HEK293 (cell line): ENCODE data around the gene VOPP1.

ENCODE experiments used
- HOXC10 ChIP-seq: sonication (generic); formaldehyde crosslinking; IDR thresholded peaks from 2 replicates; pipeline ENCODE4 v1.8.1; 2023; ENCODE audit warnings: mild to moderate bottlenecking, missing genetic modification reagents
- SCRT1 ChIP-seq: fragments of 450-650 bp; formaldehyde crosslinking; IDR thresholded peaks from 2 replicates; pipeline ENCODE4 v1.5.1; 2016; ENCODE audit warnings: missing biosample characterization, missing genetic modification characterization, borderline replicate concordance
- SP2 ChIP-seq: fragments of 450-650 bp; formaldehyde crosslinking; IDR thresholded peaks from 2 replicates; pipeline ENCODE4 v1.5.1; 2016; ENCODE audit warnings: missing biosample characterization, missing genetic modification characterization
- ZBTB1 ChIP-seq: fragments of 450-650 bp; formaldehyde crosslinking; IDR thresholded peaks from 2 replicates; pipeline ENCODE4 v1.5.1; 2016; ENCODE audit warnings: missing biosample characterization, missing genetic modification characterization
- ZBTB17 ChIP-seq: fragments of 450-650 bp; formaldehyde crosslinking; IDR thresholded peaks from 2 replicates; pipeline ENCODE4 v1.5.1; 2016; ENCODE audit warnings: missing biosample characterization, missing genetic modification characterization
- ZBTB8A ChIP-seq: fragments of 450-650 bp; formaldehyde crosslinking; IDR thresholded peaks from 2 replicates; pipeline ENCODE4 v1.5.1; 2016; ENCODE audit warnings: missing biosample characterization, missing genetic modification characterization
- ZEB2 ChIP-seq: fragments of 450-650 bp; formaldehyde crosslinking; IDR thresholded peaks from 2 replicates; pipeline ENCODE4 v1.5.1; 2016; ENCODE audit warnings: missing biosample characterization, missing genetic modification characterization
- ZFP3 ChIP-seq: fragments of 450-650 bp; formaldehyde crosslinking; IDR thresholded peaks from 2 replicates; pipeline ENCODE4 v1.5.1; 2016; ENCODE audit warnings: low read depth, missing biosample characterization, missing genetic modification characterization
- ZFP69B ChIP-seq: fragments of 450-650 bp; formaldehyde crosslinking; IDR thresholded peaks from 2 replicates; pipeline ENCODE4 v1.5.1; 2016; ENCODE audit warnings: missing biosample characterization, missing genetic modification characterization
- ZNF112 ChIP-seq: fragments of 450-650 bp; formaldehyde crosslinking; IDR thresholded peaks from 2 replicates; pipeline ENCODE4 v1.5.0; 2017; ENCODE audit warnings: missing biosample characterization, missing genetic modification characterization
- ZNF175 ChIP-seq: fragments of 450-650 bp; formaldehyde crosslinking; IDR thresholded peaks from 2 replicates; pipeline ENCODE4 v1.5.1; 2016; ENCODE audit warnings: missing biosample characterization, missing genetic modification characterization
- ZNF211 ChIP-seq: fragments of 450-650 bp; formaldehyde crosslinking; IDR thresholded peaks from 2 replicates; pipeline ENCODE4 v1.5.1; 2016; ENCODE audit warnings: low read depth, missing biosample characterization, missing genetic modification characterization
- ZNF366 ChIP-seq: fragments of 450-650 bp; formaldehyde crosslinking; conservative IDR thresholded peaks from 2 replicates; pipeline ENCODE4 v1.5.1; 2016; ENCODE audit warnings: missing biosample characterization, missing genetic modification characterization
- ZNF558 ChIP-seq: fragments of 450-650 bp; formaldehyde crosslinking; IDR thresholded peaks from 2 replicates; pipeline ENCODE4 v1.5.1; 2016; ENCODE audit warnings: missing biosample characterization, missing genetic modification characterization
- ZNF561 ChIP-seq: fragments of 450-650 bp; IDR thresholded peaks from 2 replicates; pipeline ENCODE4 v1.5.1; 2018; ENCODE audit warnings: missing biosample characterization, missing genetic modification characterization, borderline replicate concordance
- ZNF610 ChIP-seq: fragments of 450-650 bp; formaldehyde crosslinking; IDR thresholded peaks from 2 replicates; pipeline ENCODE4 v1.5.1; 2016; ENCODE audit warnings: missing biosample characterization, missing genetic modification characterization, borderline replicate concordance
- ZNF768 ChIP-seq: fragments of 450-650 bp; formaldehyde crosslinking; IDR thresholded peaks from 2 replicates; pipeline ENCODE4 v1.5.1; 2018; ENCODE audit warnings: missing biosample characterization, mild to moderate bottlenecking, missing genetic modification characterization
- ZNF830 ChIP-seq: fragments of 450-650 bp; IDR thresholded peaks from 2 replicates; pipeline ENCODE4 v1.5.0; 2018; ENCODE audit warnings: missing biosample characterization, missing genetic modification characterization, low read depth, mild to moderate bottlenecking, moderate library complexity
- TF ChIP-seq, protein P1 (sequence below): fragments of 450-650 bp; formaldehyde crosslinking; IDR thresholded peaks from 2 replicates; pipeline ENCODE4 v1.5.1; 2016; ENCODE audit warnings: missing biosample characterization, missing genetic modification characterization, low read depth
- TF ChIP-seq, protein P2 (sequence below): fragments of 450-650 bp; formaldehyde crosslinking; IDR thresholded peaks from 2 replicates; pipeline ENCODE4 v1.5.1; 2017; ENCODE audit warnings: missing biosample characterization, missing genetic modification characterization
- TF ChIP-seq, protein P3 (sequence below): fragments of 450-650 bp; formaldehyde crosslinking; IDR thresholded peaks from 2 replicates; pipeline ENCODE4 v1.5.1; 2017; ENCODE audit warnings: missing biosample characterization, missing genetic modification characterization
- TF ChIP-seq, protein P4 (sequence below): fragments of 450-650 bp; formaldehyde crosslinking; IDR thresholded peaks from 2 replicates; pipeline ENCODE4 v1.5.1; 2016; ENCODE audit warnings: missing biosample characterization, missing genetic modification characterization
- TF ChIP-seq, protein P5 (sequence below): fragments of 450-650 bp; formaldehyde crosslinking; conservative IDR thresholded peaks from 2 replicates; pipeline ENCODE4 v1.5.1; 2016; ENCODE audit warnings: low read depth, missing biosample characterization, missing genetic modification characterization
- TF ChIP-seq, protein P6 (sequence below): fragments of 450-650 bp; formaldehyde crosslinking; IDR thresholded peaks from 2 replicates; pipeline ENCODE4 v1.5.1; 2017; ENCODE audit warnings: missing biosample characterization, missing genetic modification characterization

VOPP1 gene

DNA sequence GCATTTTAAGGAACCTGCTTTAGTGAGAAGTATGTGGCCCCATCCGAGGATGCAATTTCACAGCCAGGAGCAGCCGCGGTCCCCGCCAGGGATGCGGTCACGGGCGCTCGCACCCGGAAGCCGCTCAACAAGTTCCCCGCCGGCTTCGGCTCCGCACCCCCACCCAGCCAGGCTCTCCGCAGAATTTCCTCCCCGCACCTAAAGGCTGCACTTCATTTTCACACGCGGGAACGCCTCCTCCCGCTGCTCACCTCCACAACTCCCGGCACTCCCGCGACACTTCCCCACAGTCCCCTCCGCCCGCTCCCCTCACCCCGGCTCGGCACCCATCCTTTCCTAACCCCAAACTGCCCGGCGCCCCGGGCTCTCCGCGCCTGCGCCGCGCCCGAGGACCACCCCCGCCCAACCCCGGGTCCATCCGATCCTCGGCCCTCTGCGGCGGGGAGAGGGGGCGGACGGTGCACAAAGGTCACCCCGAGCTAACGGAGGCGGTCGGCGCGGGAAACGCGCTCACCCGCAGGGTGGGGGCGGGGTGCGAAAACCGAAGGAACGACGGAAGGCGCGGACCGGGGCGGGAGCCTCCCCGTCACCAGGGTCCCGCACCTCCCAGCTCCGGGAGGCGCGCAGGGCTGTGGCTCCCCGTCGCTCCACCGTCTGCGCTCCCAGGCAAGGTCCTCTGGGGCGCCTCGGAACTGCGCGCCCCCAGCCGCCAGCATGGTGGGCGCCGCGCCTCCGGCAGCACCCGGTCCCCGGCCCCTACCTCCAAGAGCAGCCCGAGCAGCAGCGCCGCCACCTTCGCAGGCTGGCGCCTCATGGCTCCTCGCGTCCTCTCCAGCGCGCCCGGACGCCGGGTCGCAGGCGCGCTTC, 558 bp downstream of the VOPP1 start (continued):
- TF ChIP-seq, protein P1, sequence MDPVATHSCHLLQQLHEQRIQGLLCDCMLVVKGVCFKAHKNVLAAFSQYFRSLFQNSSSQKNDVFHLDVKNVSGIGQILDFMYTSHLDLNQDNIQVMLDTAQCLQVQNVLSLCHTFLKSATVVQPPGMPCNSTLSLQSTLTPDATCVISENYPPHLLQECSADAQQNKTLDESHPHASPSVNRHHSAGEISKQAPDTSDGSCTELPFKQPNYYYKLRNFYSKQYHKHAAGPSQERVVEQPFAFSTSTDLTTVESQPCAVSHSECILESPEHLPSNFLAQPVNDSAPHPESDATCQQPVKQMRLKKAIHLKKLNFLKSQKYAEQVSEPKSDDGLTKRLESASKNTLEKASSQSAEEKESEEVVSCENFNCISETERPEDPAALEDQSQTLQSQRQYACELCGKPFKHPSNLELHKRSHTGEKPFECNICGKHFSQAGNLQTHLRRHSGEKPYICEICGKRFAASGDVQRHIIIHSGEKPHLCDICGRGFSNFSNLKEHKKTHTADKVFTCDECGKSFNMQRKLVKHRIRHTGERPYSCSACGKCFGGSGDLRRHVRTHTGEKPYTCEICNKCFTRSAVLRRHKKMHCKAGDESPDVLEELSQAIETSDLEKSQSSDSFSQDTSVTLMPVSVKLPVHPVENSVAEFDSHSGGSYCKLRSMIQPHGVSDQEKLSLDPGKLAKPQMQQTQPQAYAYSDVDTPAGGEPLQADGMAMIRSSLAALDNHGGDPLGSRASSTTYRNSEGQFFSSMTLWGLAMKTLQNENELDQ (tag by site-specific recombination): no peak
- TF ChIP-seq, protein P2, sequence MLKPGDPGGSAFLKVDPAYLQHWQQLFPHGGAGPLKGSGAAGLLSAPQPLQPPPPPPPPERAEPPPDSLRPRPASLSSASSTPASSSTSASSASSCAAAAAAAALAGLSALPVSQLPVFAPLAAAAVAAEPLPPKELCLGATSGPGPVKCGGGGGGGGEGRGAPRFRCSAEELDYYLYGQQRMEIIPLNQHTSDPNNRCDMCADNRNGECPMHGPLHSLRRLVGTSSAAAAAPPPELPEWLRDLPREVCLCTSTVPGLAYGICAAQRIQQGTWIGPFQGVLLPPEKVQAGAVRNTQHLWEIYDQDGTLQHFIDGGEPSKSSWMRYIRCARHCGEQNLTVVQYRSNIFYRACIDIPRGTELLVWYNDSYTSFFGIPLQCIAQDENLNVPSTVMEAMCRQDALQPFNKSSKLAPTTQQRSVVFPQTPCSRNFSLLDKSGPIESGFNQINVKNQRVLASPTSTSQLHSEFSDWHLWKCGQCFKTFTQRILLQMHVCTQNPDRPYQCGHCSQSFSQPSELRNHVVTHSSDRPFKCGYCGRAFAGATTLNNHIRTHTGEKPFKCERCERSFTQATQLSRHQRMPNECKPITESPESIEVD: no peak
- TF ChIP-seq ZNF610 (tag by site-specific recombination) (0 out of 2 replicates have a peak, but pooled peaks have one; percentile 15), ZNF366 (tag by site-specific recombination) (no peak), ZNF558 (tag by site-specific recombination) (no peak), ZNF561 (tag by site-specific recombination) (peak; percentile 58; the same call in 1 of the 2 replicates), ZNF768 (no peak), SP2 (peak; percentile 53), ZBTB1 (tag by site-specific recombination) (no peak), ZNF112 (tag by site-specific recombination) (no peak), HOXC10 (CRISPR knock-in tag) (no peak), SCRT1 (tag by site-specific recombination) (peak; percentile 89), ZNF175 (tag by site-specific recombination) (no peak), ZFP69B (tag by site-specific recombination) (no peak), ZNF830 (tag by site-specific recombination) (no peak), ZFP3 (tag by site-specific recombination) (no peak), ZBTB8A (tag by site-specific recombination) (peak; percentile 87), ZBTB17 (tag by site-specific recombination) (0 out of 2 replicates have a peak, but pooled peaks have one; percentile 37), ZNF211 (tag by site-specific recombination) (no peak), ZEB2 (tag by site-specific recombination) (peak; percentile 51; the same call in 1 of the 2 replicates)
- TF ChIP-seq, protein P3, sequence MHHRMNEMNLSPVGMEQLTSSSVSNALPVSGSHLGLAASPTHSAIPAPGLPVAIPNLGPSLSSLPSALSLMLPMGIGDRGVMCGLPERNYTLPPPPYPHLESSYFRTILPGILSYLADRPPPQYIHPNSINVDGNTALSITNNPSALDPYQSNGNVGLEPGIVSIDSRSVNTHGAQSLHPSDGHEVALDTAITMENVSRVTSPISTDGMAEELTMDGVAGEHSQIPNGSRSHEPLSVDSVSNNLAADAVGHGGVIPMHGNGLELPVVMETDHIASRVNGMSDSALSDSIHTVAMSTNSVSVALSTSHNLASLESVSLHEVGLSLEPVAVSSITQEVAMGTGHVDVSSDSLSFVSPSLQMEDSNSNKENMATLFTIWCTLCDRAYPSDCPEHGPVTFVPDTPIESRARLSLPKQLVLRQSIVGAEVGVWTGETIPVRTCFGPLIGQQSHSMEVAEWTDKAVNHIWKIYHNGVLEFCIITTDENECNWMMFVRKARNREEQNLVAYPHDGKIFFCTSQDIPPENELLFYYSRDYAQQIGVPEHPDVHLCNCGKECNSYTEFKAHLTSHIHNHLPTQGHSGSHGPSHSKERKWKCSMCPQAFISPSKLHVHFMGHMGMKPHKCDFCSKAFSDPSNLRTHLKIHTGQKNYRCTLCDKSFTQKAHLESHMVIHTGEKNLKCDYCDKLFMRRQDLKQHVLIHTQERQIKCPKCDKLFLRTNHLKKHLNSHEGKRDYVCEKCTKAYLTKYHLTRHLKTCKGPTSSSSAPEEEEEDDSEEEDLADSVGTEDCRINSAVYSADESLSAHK (tag by site-specific recombination): no peak
- TF ChIP-seq, protein P4, sequence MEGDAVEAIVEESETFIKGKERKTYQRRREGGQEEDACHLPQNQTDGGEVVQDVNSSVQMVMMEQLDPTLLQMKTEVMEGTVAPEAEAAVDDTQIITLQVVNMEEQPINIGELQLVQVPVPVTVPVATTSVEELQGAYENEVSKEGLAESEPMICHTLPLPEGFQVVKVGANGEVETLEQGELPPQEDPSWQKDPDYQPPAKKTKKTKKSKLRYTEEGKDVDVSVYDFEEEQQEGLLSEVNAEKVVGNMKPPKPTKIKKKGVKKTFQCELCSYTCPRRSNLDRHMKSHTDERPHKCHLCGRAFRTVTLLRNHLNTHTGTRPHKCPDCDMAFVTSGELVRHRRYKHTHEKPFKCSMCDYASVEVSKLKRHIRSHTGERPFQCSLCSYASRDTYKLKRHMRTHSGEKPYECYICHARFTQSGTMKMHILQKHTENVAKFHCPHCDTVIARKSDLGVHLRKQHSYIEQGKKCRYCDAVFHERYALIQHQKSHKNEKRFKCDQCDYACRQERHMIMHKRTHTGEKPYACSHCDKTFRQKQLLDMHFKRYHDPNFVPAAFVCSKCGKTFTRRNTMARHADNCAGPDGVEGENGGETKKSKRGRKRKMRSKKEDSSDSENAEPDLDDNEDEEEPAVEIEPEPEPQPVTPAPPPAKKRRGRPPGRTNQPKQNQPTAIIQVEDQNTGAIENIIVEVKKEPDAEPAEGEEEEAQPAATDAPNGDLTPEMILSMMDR: no peak; the same call in 1 of the 2 replicates
- TF ChIP-seq, protein P5, sequence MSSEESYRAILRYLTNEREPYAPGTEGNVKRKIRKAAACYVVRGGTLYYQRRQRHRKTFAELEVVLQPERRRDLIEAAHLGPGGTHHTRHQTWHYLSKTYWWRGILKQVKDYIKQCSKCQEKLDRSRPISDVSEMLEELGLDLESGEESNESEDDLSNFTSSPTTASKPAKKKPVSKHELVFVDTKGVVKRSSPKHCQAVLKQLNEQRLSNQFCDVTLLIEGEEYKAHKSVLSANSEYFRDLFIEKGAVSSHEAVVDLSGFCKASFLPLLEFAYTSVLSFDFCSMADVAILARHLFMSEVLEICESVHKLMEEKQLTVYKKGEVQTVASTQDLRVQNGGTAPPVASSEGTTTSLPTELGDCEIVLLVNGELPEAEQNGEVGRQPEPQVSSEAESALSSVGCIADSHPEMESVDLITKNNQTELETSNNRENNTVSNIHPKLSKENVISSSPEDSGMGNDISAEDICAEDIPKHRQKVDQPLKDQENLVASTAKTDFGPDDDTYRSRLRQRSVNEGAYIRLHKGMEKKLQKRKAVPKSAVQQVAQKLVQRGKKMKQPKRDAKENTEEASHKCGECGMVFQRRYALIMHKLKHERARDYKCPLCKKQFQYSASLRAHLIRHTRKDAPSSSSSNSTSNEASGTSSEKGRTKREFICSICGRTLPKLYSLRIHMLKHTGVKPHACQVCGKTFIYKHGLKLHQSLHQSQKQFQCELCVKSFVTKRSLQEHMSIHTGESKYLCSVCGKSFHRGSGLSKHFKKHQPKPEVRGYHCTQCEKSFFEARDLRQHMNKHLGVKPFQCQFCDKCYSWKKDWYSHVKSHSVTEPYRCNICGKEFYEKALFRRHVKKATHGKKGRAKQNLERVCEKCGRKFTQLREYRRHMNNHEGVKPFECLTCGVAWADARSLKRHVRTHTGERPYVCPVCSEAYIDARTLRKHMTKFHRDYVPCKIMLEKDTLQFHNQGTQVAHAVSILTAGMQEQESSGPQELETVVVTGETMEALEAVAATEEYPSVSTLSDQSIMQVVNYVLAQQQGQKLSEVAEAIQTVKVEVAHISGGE: peak; percentile 89
- TF ChIP-seq, protein P6, sequence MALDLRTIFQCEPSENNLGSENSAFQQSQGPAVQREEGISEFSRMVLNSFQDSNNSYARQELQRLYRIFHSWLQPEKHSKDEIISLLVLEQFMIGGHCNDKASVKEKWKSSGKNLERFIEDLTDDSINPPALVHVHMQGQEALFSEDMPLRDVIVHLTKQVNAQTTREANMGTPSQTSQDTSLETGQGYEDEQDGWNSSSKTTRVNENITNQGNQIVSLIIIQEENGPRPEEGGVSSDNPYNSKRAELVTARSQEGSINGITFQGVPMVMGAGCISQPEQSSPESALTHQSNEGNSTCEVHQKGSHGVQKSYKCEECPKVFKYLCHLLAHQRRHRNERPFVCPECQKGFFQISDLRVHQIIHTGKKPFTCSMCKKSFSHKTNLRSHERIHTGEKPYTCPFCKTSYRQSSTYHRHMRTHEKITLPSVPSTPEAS: no peak
